Measurements from ENCODE around the gene SPATS2L.

DNA sequence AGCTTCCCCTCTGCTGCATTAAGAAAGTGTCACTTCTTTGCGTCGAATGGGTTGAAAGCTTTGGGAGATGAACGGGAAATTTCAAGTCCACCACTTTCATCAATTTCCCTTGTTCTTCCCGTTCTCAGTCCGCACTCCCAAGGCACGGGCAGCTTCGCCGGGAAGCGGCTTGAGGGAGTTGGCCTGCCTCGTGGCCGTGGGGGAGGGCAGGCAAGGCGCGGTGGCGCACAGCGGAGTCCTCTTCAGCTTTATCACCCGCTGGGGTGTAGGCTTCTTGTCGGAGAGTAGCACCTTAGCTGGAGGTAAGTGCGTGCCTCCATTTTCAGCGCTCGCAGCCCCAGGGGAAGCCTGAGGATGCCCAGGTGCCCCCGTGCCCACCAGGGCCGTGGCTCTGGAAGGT lies 183.5 kb downstream of the SPATS2L start:
- TF ChIP-seq, protein P1, sequence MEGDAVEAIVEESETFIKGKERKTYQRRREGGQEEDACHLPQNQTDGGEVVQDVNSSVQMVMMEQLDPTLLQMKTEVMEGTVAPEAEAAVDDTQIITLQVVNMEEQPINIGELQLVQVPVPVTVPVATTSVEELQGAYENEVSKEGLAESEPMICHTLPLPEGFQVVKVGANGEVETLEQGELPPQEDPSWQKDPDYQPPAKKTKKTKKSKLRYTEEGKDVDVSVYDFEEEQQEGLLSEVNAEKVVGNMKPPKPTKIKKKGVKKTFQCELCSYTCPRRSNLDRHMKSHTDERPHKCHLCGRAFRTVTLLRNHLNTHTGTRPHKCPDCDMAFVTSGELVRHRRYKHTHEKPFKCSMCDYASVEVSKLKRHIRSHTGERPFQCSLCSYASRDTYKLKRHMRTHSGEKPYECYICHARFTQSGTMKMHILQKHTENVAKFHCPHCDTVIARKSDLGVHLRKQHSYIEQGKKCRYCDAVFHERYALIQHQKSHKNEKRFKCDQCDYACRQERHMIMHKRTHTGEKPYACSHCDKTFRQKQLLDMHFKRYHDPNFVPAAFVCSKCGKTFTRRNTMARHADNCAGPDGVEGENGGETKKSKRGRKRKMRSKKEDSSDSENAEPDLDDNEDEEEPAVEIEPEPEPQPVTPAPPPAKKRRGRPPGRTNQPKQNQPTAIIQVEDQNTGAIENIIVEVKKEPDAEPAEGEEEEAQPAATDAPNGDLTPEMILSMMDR (IDR thresholded peaks at IDR 0.05; ENCODE audit: low read depth, low read length) = no peak
- TF ChIP-seq POLR2A (IDR thresholded peaks at IDR 0.05; ENCODE audit: extremely low read depth, insufficient read length) = no peak
- TF ChIP-seq, protein P2, sequence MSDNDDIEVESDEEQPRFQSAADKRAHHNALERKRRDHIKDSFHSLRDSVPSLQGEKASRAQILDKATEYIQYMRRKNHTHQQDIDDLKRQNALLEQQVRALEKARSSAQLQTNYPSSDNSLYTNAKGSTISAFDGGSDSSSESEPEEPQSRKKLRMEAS (IDR thresholded peaks at IDR 0.05; ENCODE audit: low read depth, low read length) = no peak
- no peak for TF ChIP-seq MYC (IDR thresholded peaks at IDR 0.05; ENCODE audit: low read depth, low read length)
